ENCODE measurements around the gene FXYD1. TPM values are rescaled to one million over a fixed set of nuclear protein-coding genes. Genes with fewer than 3 reads are reported as not detected.
A peak's percentile ranks its signal among the peaks of the same experiment; 100 is the strongest.

FXYD1 gene
- total RNA-seq, 4 donors from 2014 or later = 42.8 to 140 (median 52.7) TPM

DNA sequence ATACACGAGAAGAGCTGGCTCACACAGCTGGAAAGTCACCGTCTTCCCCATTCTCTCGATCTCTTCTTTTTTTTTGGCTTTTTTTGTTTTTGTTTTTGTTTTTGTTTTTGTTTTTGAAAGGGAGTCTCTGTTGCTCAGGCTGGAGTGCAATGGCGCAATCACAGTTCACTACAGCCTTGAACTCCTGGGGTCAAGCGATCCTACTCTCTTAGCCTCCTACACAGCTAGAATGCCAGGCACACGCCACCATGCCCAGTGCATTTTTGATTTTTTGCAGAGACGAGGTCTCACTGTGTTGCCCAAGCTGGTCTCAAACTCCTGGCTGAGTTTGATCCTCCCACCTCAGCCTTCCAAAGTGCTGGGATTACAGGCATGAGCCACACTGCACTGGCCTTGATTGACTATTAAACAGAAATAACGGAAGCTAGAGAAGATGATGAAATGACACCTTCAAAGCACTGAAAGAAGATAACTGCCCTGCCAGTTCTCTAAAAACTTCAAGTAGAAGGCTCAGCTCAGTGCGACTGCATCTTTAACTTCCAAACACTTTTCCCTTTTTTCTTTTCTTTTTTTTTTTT is 19.0 kb upstream of the FXYD1 start:
- no peak for ATAC-seq
- 82 to 83% methylated on average over 4 to 5 of the region's 9 CpGs for WGBS, 2 donors (ENCODE audit: low coverage in 1 of 2)
- Histone ChIP-seq H3K27ac (peak overlapping the region in 3 of 4 donors; percentile 60 to 91 (median 68)), H3K27me3 (peaks cover 7% of the 10 kb centered on the region), H3K36me3 (no peaks in the 10 kb centered on the region), H3K4me1 (peaks cover 0 to 45% (median 0%) of the 10 kb centered on the region in 3 donors), H3K4me3 (no peak overlapping the region), H3K9me3 (no peaks in the 10 kb centered on the region)
- no peak for TF ChIP-seq POLR2A (IDR thresholded peaks at IDR 0.05)
- TF ChIP-seq EP300 (IDR thresholded peaks at IDR 0.05) = no peak
- TF ChIP-seq CTCF (IDR thresholded peaks at IDR 0.05) = no peak
- TF ChIP-seq POLR2AphosphoS5 (IDR thresholded peaks at IDR 0.05) = no peak

- ATAC-seq = peak; percentile 31
- WGBS, 2 donors (ENCODE audit: low coverage in 1 of 2) = 37 to 47% methylated on average over 4 to 7 of the region's 7 CpGs
- Histone ChIP-seq H3K4me3 (no peak overlapping the region), H3K27ac (peak overlapping the region in 3 of 4 donors; percentile 55 to 91 (median 64)), H3K36me3 (no peaks in the 10 kb centered on the region), H3K9me3 (no peaks in the 10 kb centered on the region), H3K27me3 (no peaks in the 10 kb centered on the region), H3K4me1 (peaks cover 0 to 46% (median 4%) of the 10 kb centered on the region in 3 donors)
- TF ChIP-seq POLR2AphosphoS5 (IDR thresholded peaks at IDR 0.05) = no peak
- TF ChIP-seq EP300 (IDR thresholded peaks at IDR 0.05) = no peak
Observed at GRCh38 chr19:35120492-35120891, 18.1 kb upstream of the FXYD1 start.

- H3K27ac ChIP-seq = peak overlapping the region in 3 of 4 donors; percentile 55 to 91 (median 64)
- peaks cover 0 to 50% (median 4%) of the 10 kb centered on the region in 3 donors for H3K4me1 ChIP-seq
- ATAC-seq = no peak
- no peak overlapping the region for H3K4me3 ChIP-seq
- 69 to 75% methylated on average over 5 to 7 of the region's 7 CpGs for whole genome bisulfite sequencing, 2 donors (ENCODE audit: low coverage in 1 of 2)
- no peak for TF ChIP-seq CTCF (IDR thresholded peaks at IDR 0.05)
- no peak for TF ChIP-seq POLR2AphosphoS5 (IDR thresholded peaks at IDR 0.05)
- no peak for TF ChIP-seq EP300 (IDR thresholded peaks at IDR 0.05)
- no peak for TF ChIP-seq POLR2A (IDR thresholded peaks at IDR 0.05)
- no peaks in the 10 kb centered on the region for H3K36me3 ChIP-seq
- no peaks in the 10 kb centered on the region for H3K9me3 ChIP-seq
- H3K27me3 ChIP-seq = no peaks in the 10 kb centered on the region
Observed at GRCh38 chr19:35120898-35121297, 17.7 kb upstream of the FXYD1 start.

GRCh38 chr19:35122687-35123551 is 15.7 kb upstream of the FXYD1 start:
- no peak overlapping the region for H3K4me3 ChIP-seq

More at GRCh38 chr19:35122687-35123551, 15.7 kb upstream of the FXYD1 start:
- no peak for ATAC-seq
- Histone ChIP-seq H3K36me3 (no peaks in the 10 kb centered on the region), H3K27ac (peak overlapping the region in 3 of 4 donors; percentile 79 to 91 (median 79)), H3K9me3 (no peaks in the 10 kb centered on the region), H3K27me3 (no peaks in the 10 kb centered on the region), H3K4me1 (peaks cover 0 to 60% (median 4%) of the 10 kb centered on the region in 3 donors)
- WGBS, 2 donors (ENCODE audit: low coverage in 1 of 2) = 77 to 82% methylated on average over 5 of the region's 19 CpGs
- TF ChIP-seq POLR2AphosphoS5 (IDR thresholded peaks at IDR 0.05) = no peak
- no peak for TF ChIP-seq EP300 (IDR thresholded peaks at IDR 0.05)
- no peak for TF ChIP-seq POLR2A (IDR thresholded peaks at IDR 0.05)
- no peak for TF ChIP-seq CTCF (IDR thresholded peaks at IDR 0.05)
